Activated B cell treated with CpG ODN at 0.5 μM for 24 hours (primary cell): ENCODE results near the gene KCNJ15. TPM values are rescaled to one million over a fixed set of nuclear protein-coding genes. Genes with fewer than 3 reads are reported as not detected.

Experiments
- ATAC-seq: fragments of 200-7000 bp; cut with Tn5 transposase; one replicate; pipeline ENCODE4 v1.10.0; 2021; ENCODE audit warnings: low read depth, mild to moderate bottlenecking, moderate library complexity
- CTCF ChIA-PET: fragments of 350-600 bp; sonication (Branson Sonifier 250); formaldehyde crosslinking; loops from one replicate; lab custom pipeline; 2021; ENCODE audit warnings: antibody characterized with exemption; lab: Charles Lee
- POLR2A ChIA-PET: fragments of 350-600 bp; sonication (Branson Sonifier 250); formaldehyde crosslinking; loops from one replicate; lab custom pipeline; 2021; ENCODE audit warnings: antibody characterized with exemption; lab: Charles Lee
- DNase-seq: peaks from one replicate; pipeline ENCODE4 v3.0.0; 2022
- H3K27ac Mint-ChIP-seq: one replicate; pipeline ENCODE4 v1.8.0; 2020; ENCODE audit warnings: mixed read lengths
- H3K27me3 Mint-ChIP-seq: one replicate; pipeline ENCODE4 v1.8.0; 2021; ENCODE audit warnings: mixed read lengths
- H3K36me3 Mint-ChIP-seq: one replicate; pipeline ENCODE4 v1.8.0; 2021; ENCODE audit warnings: low read depth, mixed read lengths
- H3K4me1 Mint-ChIP-seq: one replicate; pipeline ENCODE4 v1.8.0; 2021; ENCODE audit warnings: mixed read lengths
- H3K4me3 Mint-ChIP-seq: one replicate; pipeline ENCODE4 v1.8.0; 2020; ENCODE audit warnings: mild to moderate bottlenecking, mixed read lengths
- H3K9me3 Mint-ChIP-seq: one replicate; pipeline ENCODE4 v1.8.0; 2020; ENCODE audit warnings: mixed read lengths
- CTCF ChIP-seq: fragments of 200-600 bp; IDR thresholded peaks from one replicate; pipeline ENCODE4 v1.8.0; 2022; ENCODE audit warnings: antibody characterized with exemption, mild to moderate bottlenecking
- intact Hi-C: fragments of 100-400 bp; cut with micrococcal nuclease; formaldehyde crosslinking; loops from one replicate; pipeline ENCODE4 v1.15.1; 2024
- total RNA-seq: library from RNA; stranded (reverse); gene quantifications from 2 replicates; pipeline ENCODE4 v1.2.3, GENCODE V29; 2022

Gene KCNJ15
- total RNA-seq, 1 donor from 2014 or later = not detected

- DNase-seq (no peak), ATAC-seq (no peak)
- Mint-ChIP-seq H3K4me3 (no peak overlapping the region), H3K9me3 (no peaks in the 10 kb centered on the region), H3K27me3 (no peaks in the 10 kb centered on the region), H3K4me1 (no peaks in the 10 kb centered on the region), H3K27ac (no peak overlapping the region), H3K36me3 (no peaks in the 10 kb centered on the region)
- TF ChIP-seq CTCF = no peak
- intact Hi-C loops = no loop called here
- ChIA-PET CTCF (no interaction called here), POLR2A (no interaction called here)
Observed at GRCh38 chr21:38267991-38268863, 11.4 kb downstream of the KCNJ15 start.

GRCh38 chr21:38268864-38269575 is 12.2 kb downstream of the KCNJ15 start:
- no peaks in the 10 kb centered on the region for H3K36me3 Mint-ChIP-seq
- CTCF ChIA-PET = no interaction called here
- DNase-seq = no peak
- TF ChIP-seq CTCF = no peak
- H3K27ac Mint-ChIP-seq = no peak overlapping the region
- intact Hi-C loops = no loop called here
- no peak for ATAC-seq
- no peaks in the 10 kb centered on the region for H3K4me1 Mint-ChIP-seq
- POLR2A ChIA-PET = no interaction called here
- H3K9me3 Mint-ChIP-seq = no peaks in the 10 kb centered on the region
- H3K4me3 Mint-ChIP-seq = no peak overlapping the region
- no peaks in the 10 kb centered on the region for H3K27me3 Mint-ChIP-seq

DNA sequence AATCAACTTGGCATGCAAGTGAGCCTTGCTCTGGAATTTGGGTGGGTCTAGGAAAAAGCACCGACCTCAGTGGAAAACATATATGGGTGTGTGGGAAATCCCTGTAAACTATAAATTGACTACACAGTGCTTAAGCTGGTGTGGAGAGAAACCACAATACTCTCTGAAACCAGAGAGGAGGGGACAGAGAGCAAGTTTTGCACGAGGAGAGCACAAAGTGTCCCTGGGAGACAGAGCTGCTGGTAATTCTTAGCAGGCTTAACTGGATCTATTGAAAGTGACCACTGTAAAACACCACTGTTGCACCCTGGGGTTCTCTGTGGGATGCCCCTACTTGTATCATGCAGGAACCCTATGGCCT is 12.8 kb downstream of the KCNJ15 start:
- no peak overlapping the region for H3K27ac Mint-ChIP-seq
- no peak for DNase-seq
- H3K4me1 Mint-ChIP-seq = no peaks in the 10 kb centered on the region
- POLR2A ChIA-PET = no interaction called here
- no peaks in the 10 kb centered on the region for H3K27me3 Mint-ChIP-seq
- CTCF ChIA-PET = no interaction called here
- H3K9me3 Mint-ChIP-seq = no peaks in the 10 kb centered on the region
- no peak overlapping the region for H3K4me3 Mint-ChIP-seq
- no peaks in the 10 kb centered on the region for H3K36me3 Mint-ChIP-seq
- no peak for ATAC-seq
- intact Hi-C loops = no loop called here
- no peak for TF ChIP-seq CTCF

DNA sequence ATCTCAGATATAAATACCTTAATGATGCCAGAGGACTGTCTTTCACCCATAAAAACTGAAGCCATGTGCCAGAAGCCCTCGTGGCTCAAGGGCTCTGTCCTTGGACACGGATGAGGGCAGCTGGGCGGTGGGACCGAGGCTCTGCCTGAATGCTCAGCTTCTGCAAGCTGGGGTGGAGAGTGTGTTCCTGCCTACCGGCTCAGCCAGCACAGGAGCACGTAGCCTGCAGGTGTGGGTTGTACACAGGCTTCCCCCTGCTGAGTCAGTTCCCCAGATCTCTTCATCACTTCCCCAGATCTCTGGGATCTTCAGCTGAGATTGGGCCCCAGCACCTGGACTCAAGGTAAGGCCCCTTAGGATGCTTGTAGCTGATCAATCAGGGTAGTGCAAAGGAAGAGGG is 15.4 kb downstream of the KCNJ15 start:
- ATAC-seq = no peak
- no peak for DNase-seq
- H3K36me3 Mint-ChIP-seq = no peaks in the 10 kb centered on the region
- CTCF ChIA-PET = no interaction called here
- TF ChIP-seq CTCF = no peak
- POLR2A ChIA-PET = no interaction called here
- H3K27ac Mint-ChIP-seq = no peak overlapping the region
- H3K27me3 Mint-ChIP-seq = no peaks in the 10 kb centered on the region
- no peaks in the 10 kb centered on the region for H3K9me3 Mint-ChIP-seq
- H3K4me1 Mint-ChIP-seq = no peaks in the 10 kb centered on the region
- H3K4me3 Mint-ChIP-seq = no peak overlapping the region
- intact Hi-C loops = no loop called here

GRCh38 chr21:38273745-38274542 is 17.2 kb downstream of the KCNJ15 start:
- no peaks in the 10 kb centered on the region for H3K27me3 Mint-ChIP-seq
- H3K36me3 Mint-ChIP-seq = no peaks in the 10 kb centered on the region
- H3K4me1 Mint-ChIP-seq = no peaks in the 10 kb centered on the region
- H3K27ac Mint-ChIP-seq = no peak overlapping the region
- CTCF ChIA-PET = no interaction called here
- DNase-seq (no peak), ATAC-seq (no peak)
- H3K9me3 Mint-ChIP-seq = no peaks in the 10 kb centered on the region
- intact Hi-C loops = no loop called here
- TF ChIP-seq CTCF = no peak
- H3K4me3 Mint-ChIP-seq = no peak overlapping the region
- POLR2A ChIA-PET = no interaction called here
